GM19452 (cell line): ENCODE measurements around the gene PAMR1.
"Not testable (repeated sequence)": the region's sequence is repeated elsewhere in the genome, so short reads cannot be mapped to it uniquely, and the experiment has no call there.

Experiments used
- ATAC-seq: cut with Tn5 transposase; IDR thresholded peaks from one replicate; pipeline ENCODE4 v1.9.1; 2021; ENCODE audit not compliant: unreplicated experiment

PAMR1 gene

GRCh38 chr11:35545391-35546003 is 20.1 kb upstream of the PAMR1 start:
- ATAC-seq = no peak

- no peak for ATAC-seq
Measured at GRCh38 chr11:35543481-35543880, 18.1 kb upstream of the PAMR1 start.

GRCh38 chr11:35541621-35542375 is 16.4 kb upstream of the PAMR1 start:
- no peak for ATAC-seq

GRCh38 chr11:35540526-35540925 is 15.1 kb upstream of the PAMR1 start:
- ATAC-seq = no peak

- no peak for ATAC-seq
Measured at GRCh38 chr11:35539781-35540281, 14.4 kb upstream of the PAMR1 start.

- no peak for ATAC-seq
Measured at GRCh38 chr11:35539256-35539655, 13.8 kb upstream of the PAMR1 start.

GRCh38 chr11:35536470-35536869 is 11.1 kb upstream of the PAMR1 start:
- ATAC-seq = no peak

GRCh38 chr11:35531246-35531645 is 5.8 kb upstream of the PAMR1 start:
- no peak for ATAC-seq

- ATAC-seq = no peak
Measured at GRCh38 chr11:35529971-35530495, 4.6 kb upstream of the PAMR1 start.

- ATAC-seq = no peak
Measured at GRCh38 chr11:35526370-35526792, 965 bp upstream of the PAMR1 start.

GRCh38 chr11:35524780-35525179 is 636 bp downstream of the PAMR1 start:
- no peak for ATAC-seq

GRCh38 chr11:35523861-35524260 is 1.6 kb downstream of the PAMR1 start:
- no peak for ATAC-seq

GRCh38 chr11:35523331-35523768 is 2.1 kb downstream of the PAMR1 start:
- no peak for ATAC-seq

- ATAC-seq = not testable (repeated sequence)
Measured at GRCh38 chr11:35522091-35522490, 3.3 kb downstream of the PAMR1 start.

- no peak for ATAC-seq
Measured at GRCh38 chr11:35520376-35520775, 5.0 kb downstream of the PAMR1 start.

- no peak for ATAC-seq
Measured at GRCh38 chr11:35518766-35519165, 6.7 kb downstream of the PAMR1 start.

GRCh38 chr11:35517481-35517880 is 7.9 kb downstream of the PAMR1 start:
- no peak for ATAC-seq

- ATAC-seq = no peak
Measured at GRCh38 chr11:35516403-35516802, 9.0 kb downstream of the PAMR1 start.

- no peak for ATAC-seq
Measured at GRCh38 chr11:35515224-35515623, 10.2 kb downstream of the PAMR1 start.

- ATAC-seq = no peak
Measured at GRCh38 chr11:35514481-35514880, 10.9 kb downstream of the PAMR1 start.

- ATAC-seq = no peak
Measured at GRCh38 chr11:35511666-35512065, 13.8 kb downstream of the PAMR1 start.

GRCh38 chr11:35507688-35508087 is 17.7 kb downstream of the PAMR1 start:
- no peak for ATAC-seq
